H1 (cell line): Measurements from ENCODE around the gene ANAPC7. TPM values are rescaled to one million over a fixed set of nuclear protein-coding genes. Genes with fewer than 3 reads are reported as not detected.

Source experiments
- CTCF ChIA-PET: fragments of 300-600 bp; sonication (Branson Sonifier 250); formaldehyde crosslinking; loops from one replicate; lab custom pipeline; 2021; ENCODE audit not compliant: partially characterized antibody; lab: Charles Lee
- POLR2A ChIA-PET: fragments of 300-600 bp; sonication (Branson Sonifier 250); formaldehyde crosslinking; loops from one replicate; lab custom pipeline; 2021; ENCODE audit warnings: inconsistent platforms; ENCODE audit not compliant: partially characterized antibody; lab: Charles Lee
- DNase-seq, 2 experiments: peaks; one replicate each; pipeline versions ENCODE4 v3.0.0 to v3.0.0-alpha.2; 2010 to 2022; ENCODE audit warnings: low spot score in 2 of 2, low read depth in 1 of 2, mixed read lengths in 1 of 2
- FAIRE-seq: peaks from 2 replicates; lab custom pipeline; 2011; peaks lifted over from hg19 to GRCh38; lab: Jason Lieb, UNC
- H2AFZ ChIP-seq: 2 replicates; pipeline ENCODE4 v1.8.1; 2012; ENCODE audit warnings: low read length, inconsistent platforms
- H2AK5ac ChIP-seq: 2 replicates; pipeline ENCODE4 v1.6.1; 2013; ENCODE audit warnings: low read depth, low read length
- H2BK120ac ChIP-seq: replicated peaks from 2 replicates; pipeline ENCODE3; 2013; ENCODE audit warnings: low read depth, low read length, inconsistent platforms
- H2BK12ac ChIP-seq: 2 replicates; pipeline ENCODE4 v1.6.1; 2013; ENCODE audit warnings: low read depth, low read length
- H2BK15ac ChIP-seq: 2 replicates; pipeline ENCODE4 v1.6.1; 2013; ENCODE audit warnings: low read length
- H2BK20ac ChIP-seq: 2 replicates; pipeline ENCODE4 v1.6.1; 2013; ENCODE audit warnings: low read length
- H2BK5ac ChIP-seq: 2 replicates; pipeline ENCODE4 v1.6.1; 2013; ENCODE audit warnings: low read depth, low read length
- H3K14ac ChIP-seq: 2 replicates; pipeline ENCODE4 v1.6.1; 2013; ENCODE audit warnings: inconsistent platforms; ENCODE audit not compliant: insufficient read length
- H3K18ac ChIP-seq: 2 replicates; pipeline ENCODE4 v1.6.1; 2013; ENCODE audit warnings: low read length; ENCODE audit errors: extremely low read depth
- H3K23ac ChIP-seq: 2 replicates; pipeline ENCODE4 v1.6.1; 2013; ENCODE audit warnings: inconsistent platforms; ENCODE audit not compliant: insufficient read length
- H3K23me2 ChIP-seq: 2 replicates; pipeline ENCODE4 v1.6.1; 2013; ENCODE audit warnings: low read depth, low read length
- H3K27ac ChIP-seq: 2 replicates; pipeline ENCODE4 v1.6.1; 2011; ENCODE audit warnings: low read depth, low read length, inconsistent platforms
- H3K27me3 ChIP-seq, 4 experiments: replicated peaks in 1 of 4; 1 replicate in 1 of 4; 2 replicates in 3 of 4; pipeline versions ENCODE4 v1.6.1 to v1.8.1; 2011 to 2013; ENCODE audit warnings: low read length in 3 of 4, mild to moderate bottlenecking in 3 of 4, inconsistent platforms in 2 of 4, mixed read lengths in 2 of 4, moderate library complexity in 1 of 4; ENCODE audit not compliant: control insufficient read depth in 3 of 4, insufficient read depth in 3 of 4; ENCODE audit errors: extremely low read depth in 1 of 4
- H3K36me3 ChIP-seq, 4 experiments: 2 replicates each; pipeline versions ENCODE4 v1.6.1 to v1.8.1; 2011 to 2013; ENCODE audit warnings: mild to moderate bottlenecking in 4 of 4, low read length in 3 of 4, moderate library complexity in 2 of 4, control low read depth in 1 of 4, inconsistent platforms in 1 of 4; ENCODE audit not compliant: insufficient read depth in 4 of 4, control insufficient read depth in 2 of 4
- H3K4ac ChIP-seq: replicated peaks from 2 replicates; pipeline ENCODE3; 2013; ENCODE audit warnings: low read length, low read depth, mixed read lengths, inconsistent platforms; ENCODE audit not compliant: insufficient read length
- H3K4me1 ChIP-seq, 4 experiments: replicated peaks in 1 of 4; 1 replicate in 1 of 4; 2 replicates in 3 of 4; pipeline versions ENCODE4 v1.6.1 to v1.8.1; 2011 to 2013; ENCODE audit warnings: low read length in 3 of 4, inconsistent platforms in 2 of 4, mixed read lengths in 1 of 4; ENCODE audit not compliant: insufficient read depth in 4 of 4, control insufficient read depth in 3 of 4
- H3K4me2 ChIP-seq, 2 experiments: 2 replicates each; pipeline versions ENCODE4 v1.6.1 to v1.8.1; 2011 to 2013; ENCODE audit warnings: low read depth in 2 of 2, low read length in 2 of 2, control low read depth in 1 of 2, inconsistent platforms in 1 of 2, mild to moderate bottlenecking in 1 of 2; ENCODE audit not compliant: insufficient read depth in 1 of 2
- H3K4me3 ChIP-seq, 4 experiments: fragments of 200-600, 300-600 bp in 1 of 4; sonication (generic), shearing (Covaris generic), sonication (Bioruptor Twin) in 1 of 4; 2 replicates each; pipeline versions ENCODE4 v1.5.1 to v1.8.1; 2011 to 2016; ENCODE audit warnings: low read length in 4 of 4, low read depth in 3 of 4, control low read depth in 2 of 4, inconsistent platforms in 2 of 4, mild to moderate bottlenecking in 2 of 4, mixed read lengths in 1 of 4, moderate library complexity in 1 of 4; ENCODE audit not compliant: insufficient read depth in 2 of 4; ENCODE audit errors: extremely low read depth in 1 of 4
- H3K56ac ChIP-seq: replicated peaks from 2 replicates; pipeline ENCODE3; 2013; ENCODE audit warnings: low read depth, mild to moderate bottlenecking, mixed read lengths, low read length, inconsistent platforms; ENCODE audit not compliant: insufficient read length
- H3K79me1 ChIP-seq: 2 replicates; pipeline ENCODE4 v1.6.1; 2013; ENCODE audit warnings: low read depth, low read length, control low read depth
- H3K79me2 ChIP-seq, 2 experiments: 2 replicates each; pipeline versions ENCODE4 v1.6.1 to v1.8.1; 2012 to 2013; ENCODE audit warnings: low read length in 2 of 2, mild to moderate bottlenecking in 2 of 2, inconsistent platforms in 1 of 2; ENCODE audit not compliant: insufficient read depth in 2 of 2, control insufficient read depth in 1 of 2
- H3K9ac ChIP-seq, 4 experiments: replicated peaks in 1 of 4; 1 replicate in 1 of 4; 2 replicates in 3 of 4; pipeline versions ENCODE4 v1.6.1 to v1.8.1; 2011 to 2013; ENCODE audit warnings: low read depth in 3 of 4, low read length in 3 of 4, control low read depth in 2 of 4, mild to moderate bottlenecking in 2 of 4, moderate library complexity in 2 of 4, inconsistent platforms in 1 of 4; ENCODE audit errors: extremely low read depth in 1 of 4
- H3K9me3 ChIP-seq, 2 experiments: 2 replicates each; pipeline versions ENCODE4 v1.6.1 to v1.8.1; 2012 to 2013; ENCODE audit warnings: mild to moderate bottlenecking in 2 of 2, moderate library complexity in 2 of 2, control low read depth in 1 of 2, inconsistent platforms in 1 of 2, low read depth in 1 of 2, low read length in 1 of 2, mixed read lengths in 1 of 2; ENCODE audit not compliant: insufficient read depth in 2 of 2
- H4K20me1 ChIP-seq, 2 experiments: replicated peaks in 1 of 2; 2 replicates each; pipeline versions ENCODE3 to v1.8.1; 2011 to 2013; ENCODE audit warnings: inconsistent platforms in 2 of 2, low read length in 2 of 2, mild to moderate bottlenecking in 1 of 2; ENCODE audit not compliant: insufficient read depth in 2 of 2, control insufficient read depth in 1 of 2
- H4K5ac ChIP-seq: 2 replicates; pipeline ENCODE4 v1.6.1; 2013; ENCODE audit warnings: low read length, low read depth, mixed read lengths, inconsistent platforms; ENCODE audit not compliant: insufficient read length
- H4K8ac ChIP-seq: 2 replicates; pipeline ENCODE4 v1.8.0; 2013; ENCODE audit warnings: mild to moderate bottlenecking, moderate library complexity, low read length, inconsistent platforms; ENCODE audit not compliant: insufficient read depth; ENCODE audit errors: extremely low read depth
- H4K91ac ChIP-seq: replicated peaks from 2 replicates; pipeline ENCODE3; 2013; ENCODE audit warnings: low read length, mixed read lengths, inconsistent platforms; ENCODE audit not compliant: insufficient read length
- FOSL1 ChIP-seq: IDR thresholded peaks from 2 replicates; pipeline ENCODE4 v1.6.1; 2011; ENCODE audit warnings: mild to moderate bottlenecking, low read depth, low read length, moderate library complexity; ENCODE audit not compliant: insufficient read depth
- KDM5A ChIP-seq: fragments of 200-600 bp; IDR thresholded peaks from 2 replicates; pipeline ENCODE4 v1.7.1; 2012; ENCODE audit warnings: mild to moderate bottlenecking, low read length, inconsistent platforms, mixed read lengths
- WGBS, 2 experiments: shearing (Covaris generic) in 1 of 2; methylation state at CpG; one replicate each; pipeline versions ENCODE4 v1.1.6 to v1.1.7; 2013 to 2015; ENCODE audit warnings: low lambda C conversion rate in 2 of 2, mixed read lengths in 2 of 2, inconsistent platforms in 1 of 2, low coverage in 1 of 2, missing lambda C conversion rate in 1 of 2; ENCODE audit not compliant: insufficient replicate concordance in 2 of 2, insufficient coverage in 1 of 2, insufficient read length in 1 of 2; ENCODE audit errors: extremely low coverage in 1 of 2, missing lambda C conversion rate in 1 of 2; 5-methylcytosine and 5-hydroxymethylcytosine counted together
- polyA plus RNA-seq, 7 experiments: library from polyadenylated mRNA; depleted of rRNA in 3 of 7; stranded (reverse) in 5 of 7; unstranded in 2 of 7; fragments of >200 nt in 5 of 7; fragments of 200-250 nt in 2 of 7; gene quantifications; 1 replicate in 5 of 7; 2 replicates in 1 of 7; 4 replicates in 1 of 7; pipeline versions ENCODE4 v1.2.1 to v1.2.3, GENCODE V29; 2011 to 2013; ENCODE audit warnings: missing spikeins in 2 of 7, mixed read lengths in 2 of 7
- total RNA-seq: library from RNA; stranded (reverse); fragmentation: NEBNext Ultra II Directional; extraction: Animal tissue kit (Norgen Biotek cat#: 25700); gene quantifications from 2 replicates; pipeline ENCODE4 v1.2.1, GENCODE V29; 2021
- TF ChIP-seq, protein P1 (sequence below): IDR thresholded peaks from 2 replicates; pipeline ENCODE4 v1.6.1; 2011; ENCODE audit warnings: low read length, improper control_type of control experiment

The ANAPC7 gene
- total and polyA plus RNA-seq, 2 of the 8 experiments (the other 6 are each of a cell fraction or from before 2014, with no cell fraction given), result 72.8 to 105 TPM

DNA sequence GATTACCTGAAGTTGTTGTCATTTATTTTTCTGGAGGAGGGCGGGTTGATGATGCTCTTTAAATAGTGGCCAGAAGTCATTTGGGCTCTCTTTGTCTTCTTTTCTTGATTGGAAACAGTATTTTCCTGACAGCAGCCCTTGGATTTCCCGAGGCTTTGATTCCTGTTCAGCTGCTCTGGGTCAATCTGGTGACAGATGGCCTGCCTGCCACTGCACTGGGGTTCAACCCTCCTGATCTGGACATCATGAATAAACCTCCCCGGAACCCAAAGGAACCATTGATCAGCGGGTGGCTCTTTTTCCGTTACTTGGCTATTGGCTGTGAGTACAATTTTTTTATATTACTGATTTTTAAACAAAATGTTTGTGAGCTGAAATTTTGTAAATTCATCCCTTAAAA is 60.4 kb downstream of the ANAPC7 start:
- no peak overlapping the region for H4K91ac ChIP-seq
- H2BK15ac ChIP-seq, result no peak overlapping the region
- no peak overlapping the region for H4K5ac ChIP-seq
- H3K56ac ChIP-seq, result no peak overlapping the region
- no peak overlapping the region for H3K9ac ChIP-seq
- no peak overlapping the region for H2AFZ ChIP-seq
- ChIA-PET POLR2A (interaction anchor here (1.3 to 2.2 kb wide), 3 partner anchors 10 to 59 kb away, joined by 3 to 5 read pairs (median 4); no protein-coding TSS in a partner anchor), CTCF (interaction anchor here (0.8 to 1.5 kb wide), 3 partner anchors 13 to 226 kb away, joined by 3 to 5 read pairs (median 4); no protein-coding TSS in a partner anchor)
- H3K4me2 ChIP-seq, result no peak overlapping the region
- H3K79me2 ChIP-seq, result no peaks in the 10 kb centered on the region
- TF ChIP-seq FOSL1, result no peak
- TF ChIP-seq KDM5A, result no peak
- TF ChIP-seq, protein P1, sequence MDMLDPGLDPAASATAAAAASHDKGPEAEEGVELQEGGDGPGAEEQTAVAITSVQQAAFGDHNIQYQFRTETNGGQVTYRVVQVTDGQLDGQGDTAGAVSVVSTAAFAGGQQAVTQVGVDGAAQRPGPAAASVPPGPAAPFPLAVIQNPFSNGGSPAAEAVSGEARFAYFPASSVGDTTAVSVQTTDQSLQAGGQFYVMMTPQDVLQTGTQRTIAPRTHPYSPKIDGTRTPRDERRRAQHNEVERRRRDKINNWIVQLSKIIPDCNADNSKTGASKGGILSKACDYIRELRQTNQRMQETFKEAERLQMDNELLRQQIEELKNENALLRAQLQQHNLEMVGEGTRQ, result no peak
- no peak overlapping the region for H3K4ac ChIP-seq
- 93% methylated on average over 5 of the region's 5 CpGs; no CpG with 5 or more reads in 1 of the 2 experiments for WGBS, 2 experiments
- no peak for DNase-seq
- H3K27me3 ChIP-seq, result no peaks in the 10 kb centered on the region
- H3K4me1 ChIP-seq, result no peaks in the 10 kb centered on the region; a peak in 2 of 7 replicates
- no peaks in the 10 kb centered on the region for H3K9me3 ChIP-seq
- no peak overlapping the region for H3K23ac ChIP-seq
- peaks cover 6% of the 10 kb centered on the region; the same call in 1 of the 2 replicates for H3K79me1 ChIP-seq
- H3K27ac ChIP-seq, result no peak overlapping the region
- H2BK12ac ChIP-seq, result no peak overlapping the region
- FAIRE-seq, result no peak
- H2AK5ac ChIP-seq, result no peak overlapping the region
- H4K20me1 ChIP-seq, result peaks cover 7 to 8% of the 10 kb centered on the region in 2 experiments
- no peak overlapping the region for H3K4me3 ChIP-seq
- H4K8ac ChIP-seq, result no peak overlapping the region
- no peak overlapping the region for H3K18ac ChIP-seq
- H2BK5ac ChIP-seq, result no peak overlapping the region
- H3K14ac ChIP-seq, result no peak overlapping the region
- no peak overlapping the region for H2BK120ac ChIP-seq
- no peak overlapping the region for H2BK20ac ChIP-seq
- peaks cover 75 to 100% (median 88%) of the 10 kb centered on the region in 4 experiments for H3K36me3 ChIP-seq
- H3K23me2 ChIP-seq, result no peaks in the 10 kb centered on the region
